Stimulated activated CD4-positive, alpha-beta T cell treated with anti-CD3 and anti-CD28 coated beads, Interleukin-2, amount 100 ng/mL, for 48 hours (primary cell): ENCODE measurements around the gene NCS1.

ENCODE experiments used
- DNase-seq, 2 donors: peaks; one replicate each; pipeline ENCODE4 v3.0.0-alpha.2; 2020

NCS1 gene

GRCh38 chr9:130196643-130197042, 24.4 kb downstream of the NCS1 start:
- DNase-seq: no peak

GRCh38 chr9:130197386-130197785, 25.2 kb downstream of the NCS1 start:
- no peak for DNase-seq

GRCh38 chr9:130197888-130198287, 25.7 kb downstream of the NCS1 start:
- no peak for DNase-seq

DNA sequence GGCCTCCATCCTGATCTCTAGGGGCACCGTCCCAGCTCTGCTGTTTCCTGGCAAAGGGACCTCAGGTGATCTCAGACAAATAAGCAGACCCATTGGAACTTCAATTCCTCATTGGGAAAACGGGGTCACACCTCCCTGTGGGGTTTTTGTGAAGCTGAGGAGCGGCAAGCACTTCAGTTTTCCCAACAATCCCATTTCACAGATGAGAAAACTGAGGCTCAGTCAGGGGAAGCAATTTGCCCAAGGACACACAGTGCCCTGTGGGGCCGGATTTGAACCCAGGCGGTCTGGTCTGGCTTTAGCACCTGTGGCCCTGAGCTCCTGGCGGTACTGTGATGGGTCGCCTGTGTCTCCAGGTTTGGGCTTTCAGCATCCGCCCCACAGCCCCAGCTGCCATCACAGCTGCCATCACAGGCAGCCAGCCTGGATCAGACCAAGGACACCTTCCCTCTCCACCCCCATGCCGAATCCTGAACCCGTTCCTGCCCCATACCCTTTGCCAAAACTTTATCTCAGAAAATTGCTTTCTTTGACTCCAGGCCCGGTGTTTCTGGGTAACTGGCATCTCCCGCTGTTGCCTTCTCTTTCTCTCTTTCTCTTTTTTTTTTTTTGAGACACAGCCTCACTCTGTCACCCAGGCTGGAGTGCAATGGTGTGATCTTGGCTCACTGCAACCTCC, 26.4 kb downstream of the NCS1 start:
- DNase-seq: no peak

- no peak for DNase-seq
Measured at GRCh38 chr9:130199605-130200004, 27.4 kb downstream of the NCS1 start.

GRCh38 chr9:130200038-130200849, 28.0 kb downstream of the NCS1 start:
- no peak for DNase-seq

DNA sequence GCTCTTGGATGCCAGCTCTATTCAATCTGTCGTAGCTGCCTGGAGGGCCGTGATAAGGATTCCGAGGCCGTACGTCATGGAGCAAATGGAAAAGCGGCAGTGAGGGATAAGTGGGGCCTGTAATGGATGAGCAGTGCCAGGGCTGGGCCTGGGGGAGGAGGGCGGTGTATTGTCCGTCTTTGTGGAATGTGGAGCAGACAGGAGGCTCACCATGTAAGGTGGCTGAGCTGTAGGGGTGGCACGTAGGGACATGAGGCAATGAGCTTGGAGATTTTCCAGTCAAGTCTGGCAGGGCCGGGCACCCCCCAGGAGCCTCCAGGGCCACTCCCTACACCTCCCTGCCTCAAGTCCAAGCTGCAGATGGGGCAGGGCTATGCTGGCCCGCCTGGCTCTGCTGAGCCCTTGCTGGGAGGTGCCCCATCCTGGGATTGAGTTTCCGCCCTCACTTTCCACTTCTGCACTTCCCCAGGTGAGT, 29.2 kb downstream of the NCS1 start:
- no peak for DNase-seq

GRCh38 chr9:130201974-130202373, 29.8 kb downstream of the NCS1 start:
- DNase-seq: no peak

- no peak for DNase-seq
Measured at GRCh38 chr9:130204341-130204740, 32.1 kb downstream of the NCS1 start.

- no peak for DNase-seq
Measured at GRCh38 chr9:130204959-130205358, 32.8 kb downstream of the NCS1 start.

DNA sequence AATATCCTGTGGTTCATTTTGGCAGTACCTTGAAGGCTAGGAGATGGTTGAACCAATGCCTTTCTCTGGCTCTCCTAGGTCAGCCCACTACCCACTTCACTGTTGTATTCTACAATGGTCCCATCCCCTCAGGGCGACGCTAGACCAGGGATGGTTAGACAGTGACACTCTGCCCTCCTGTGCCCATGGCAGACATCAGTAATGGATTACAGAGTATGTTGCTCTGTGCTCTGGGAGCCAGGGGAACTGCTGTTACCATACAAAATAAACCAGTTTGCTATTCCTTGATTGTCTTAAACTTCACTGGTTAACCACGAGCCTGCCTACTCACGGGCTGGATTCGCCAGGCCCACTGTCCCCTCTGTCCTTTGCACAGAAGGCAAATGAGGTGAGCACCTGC, 33.7 kb downstream of the NCS1 start:
- DNase-seq: no peak

- no peak for DNase-seq
Measured at GRCh38 chr9:130206579-130206978, 34.4 kb downstream of the NCS1 start.

DNA sequence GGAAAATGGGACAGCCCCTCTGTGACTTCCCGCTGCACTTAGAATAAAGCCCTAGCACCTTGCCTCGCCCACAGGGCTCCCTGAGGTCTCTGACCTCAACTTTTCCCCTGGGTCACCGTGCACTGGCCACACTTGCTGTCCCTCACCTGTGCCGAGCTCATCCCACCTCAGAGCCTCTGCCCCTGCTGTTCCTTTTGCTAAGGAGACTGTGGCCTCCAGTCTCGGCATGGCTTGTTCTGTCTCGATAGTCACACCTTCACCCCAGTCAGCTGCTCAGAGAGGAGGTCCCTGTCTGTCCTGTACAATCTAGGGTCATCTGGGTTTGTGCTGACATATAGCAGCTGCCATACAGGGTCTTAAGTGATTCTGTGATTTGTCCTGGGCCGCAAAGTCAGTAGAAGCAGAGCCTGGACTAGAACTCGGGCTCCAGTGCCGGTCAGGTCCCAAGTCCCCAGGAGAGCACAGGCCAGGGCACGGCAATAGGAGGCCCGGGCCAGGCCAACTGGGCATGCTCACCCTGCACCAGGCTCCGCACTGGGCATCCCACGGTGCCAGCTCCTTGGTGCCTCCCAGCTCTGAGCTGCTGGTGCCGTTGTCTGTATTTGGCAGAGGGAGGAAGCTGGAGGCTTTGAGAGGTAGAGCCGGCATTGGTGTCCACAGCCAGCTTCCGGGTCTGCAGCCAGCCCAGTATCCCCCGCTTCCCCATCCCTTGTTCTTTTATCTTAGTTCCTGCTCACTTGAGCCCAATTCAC, 35.2 kb downstream of the NCS1 start:
- no peak for DNase-seq

DNA sequence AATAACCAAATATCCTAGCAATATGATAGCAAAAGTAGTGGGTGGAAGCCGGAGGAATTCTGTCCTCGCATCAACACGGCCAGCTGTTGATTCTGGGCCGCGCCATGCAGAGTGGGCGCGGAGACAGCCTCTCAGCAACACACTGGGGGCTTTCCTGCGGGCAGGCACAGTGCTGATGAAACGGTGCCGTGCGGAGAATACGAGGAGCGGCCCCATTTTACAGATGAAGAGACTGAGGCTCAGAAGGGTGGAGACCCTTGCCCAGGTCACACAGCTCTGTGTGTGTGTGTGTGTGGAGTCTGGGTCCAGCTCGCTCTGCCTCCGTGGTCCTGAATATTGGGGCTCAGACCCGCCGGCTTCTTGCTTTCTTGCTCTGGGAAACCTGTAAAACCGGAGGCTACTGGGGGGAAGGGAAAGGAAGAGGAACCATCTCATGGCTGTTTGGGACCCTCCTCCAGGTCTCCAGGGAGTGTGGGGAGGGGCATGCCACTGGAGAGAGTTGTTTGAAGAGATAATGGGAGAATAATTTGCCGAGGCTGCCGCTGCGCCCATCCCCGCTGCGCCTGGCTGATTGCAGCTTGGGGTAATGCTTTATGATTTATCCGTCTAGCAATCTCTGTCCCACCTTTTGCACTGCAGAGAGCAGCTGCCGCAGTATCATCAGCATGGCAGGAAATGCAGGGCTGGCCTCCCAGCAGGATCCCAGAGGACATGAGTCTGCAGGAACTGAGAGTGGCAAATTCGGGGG, 36.6 kb downstream of the NCS1 start:
- DNase-seq: no peak

GRCh38 chr9:130209422-130209821, 37.2 kb downstream of the NCS1 start:
- DNase-seq: no peak

- no peak for DNase-seq
Measured at GRCh38 chr9:130211548-130212226, 39.5 kb downstream of the NCS1 start.

GRCh38 chr9:130212543-130213297, 40.5 kb downstream of the NCS1 start:
- no peak for DNase-seq

DNA sequence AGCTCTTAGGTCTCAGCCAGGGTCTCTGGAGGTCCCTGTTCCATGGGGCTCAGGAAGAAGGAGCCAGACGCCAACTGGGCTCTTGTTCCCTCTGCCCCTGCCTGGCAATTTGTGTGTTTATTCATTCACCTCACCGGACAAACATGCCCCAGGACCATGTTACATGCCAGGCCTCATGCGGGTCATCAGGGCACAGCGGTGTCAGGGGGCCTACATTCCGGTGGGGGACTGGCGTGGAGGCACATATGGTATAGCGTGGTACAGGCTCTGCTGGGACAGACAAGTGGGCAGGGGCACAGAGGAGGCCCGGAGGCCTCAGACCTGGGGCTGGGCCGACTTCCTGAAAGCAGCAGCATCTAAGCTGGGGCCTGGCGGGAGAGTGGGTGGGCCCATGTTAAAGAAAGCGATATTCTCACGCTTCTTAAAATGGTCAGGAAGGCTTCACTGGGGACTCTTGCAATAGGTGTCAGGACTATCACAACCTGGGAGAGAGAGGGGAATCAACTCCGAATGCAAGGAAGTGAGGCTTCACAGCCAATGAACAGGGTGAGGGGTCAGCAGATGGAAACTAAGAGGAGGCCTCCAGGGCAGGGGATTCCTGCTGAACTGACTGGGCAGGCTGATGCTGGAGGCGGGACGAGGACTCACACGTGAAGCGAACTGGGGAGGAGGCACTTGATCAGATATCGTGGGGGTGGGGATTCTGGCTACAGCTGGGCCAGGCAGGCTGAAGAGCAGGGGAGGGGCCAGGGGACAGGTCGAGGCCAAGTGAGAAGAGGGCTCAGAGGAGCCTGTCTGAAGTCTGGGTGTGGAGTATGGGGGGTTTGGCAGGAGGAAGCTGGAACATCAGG, 41.9 kb downstream of the NCS1 start:
- no peak for DNase-seq

- DNase-seq: no peak
Measured at GRCh38 chr9:130214776-130215340, 42.7 kb downstream of the NCS1 start.
